Breast epithelium (tissue), 4 donors: Measurements from ENCODE around the gene SLC6A7. TPM values are rescaled to one million over a fixed set of nuclear protein-coding genes. Genes with fewer than 3 reads are reported as not detected.

ENCODE experiments used
- DNase-seq, 2 donors: peaks; one replicate each; pipeline ENCODE4 v3.0.0-alpha.2; 2019; ENCODE audit warnings: low spot score in 2 of 2
- H3K27ac ChIP-seq, 2 donors: fragments of 200-600 bp; sonication (generic) in 1 of 2; one replicate each; pipeline ENCODE4 v1.5.1; 2016 to 2019; ENCODE audit warnings: mild to moderate bottlenecking in 1 of 2
- H3K27me3 ChIP-seq, 2 donors: fragments of 200-600 bp; sonication (generic) in 1 of 2; one replicate each; pipeline versions ENCODE4 v1.5.1 to v1.6.0; 2017 to 2019; ENCODE audit warnings: control low read depth in 1 of 2, mild to moderate bottlenecking in 1 of 2
- H3K36me3 ChIP-seq: fragments of 200-600 bp; one replicate; pipeline ENCODE4 v1.5.1; 2019
- H3K4me1 ChIP-seq, 2 donors: fragments of 200-600 bp; sonication (generic); one replicate each; pipeline ENCODE4 v1.5.1; 2016 to 2019; ENCODE audit warnings: control low read depth in 1 of 2
- H3K4me3 ChIP-seq, 3 donors: fragments of 200-600 bp; sonication (generic); 1 replicate in 2 of 3; 2 replicates in 1 of 3; pipeline ENCODE4 v1.5.1; 2016 to 2019; ENCODE audit warnings: mild to moderate bottlenecking in 3 of 3, moderate library complexity in 2 of 3
- H3K9me3 ChIP-seq, 2 donors: fragments of 200-600 bp; sonication (generic) in 1 of 2; one replicate each; pipeline ENCODE4 v1.5.1; 2016 to 2019; ENCODE audit warnings: control low read depth in 1 of 2
- CTCF ChIP-seq, 3 donors: fragments of 450-650 bp; IDR thresholded peaks; one replicate each; pipeline ENCODE4 v1.5.1; 2016 to 2017; ENCODE audit warnings: antibody characterized with exemption in 3 of 3, mild to moderate bottlenecking in 3 of 3, moderate library complexity in 3 of 3
- POLR2A ChIP-seq: fragments of 450-650 bp; IDR thresholded peaks from one replicate; pipeline ENCODE4 v1.6.1; 2016; ENCODE audit warnings: antibody characterized with exemption, mild to moderate bottlenecking, moderate library complexity
- POLR2AphosphoS5 ChIP-seq, 3 donors: sonication (generic); formaldehyde crosslinking; IDR thresholded peaks; one replicate each; pipeline ENCODE4 v1.6.1; 2017; ENCODE audit warnings: antibody characterized with exemption in 3 of 3
- intact Hi-C: fragments of 100-400 bp; cut with DNase I; formaldehyde crosslinking; loops from one replicate; pipeline ENCODE4 v1.15.1; 2023; ENCODE audit warnings: low total_unique reads
- total RNA-seq, 3 donors: library from RNA; depleted of rRNA; stranded (reverse); fragments of >200 nt; gene quantifications; one replicate each; pipeline ENCODE4 v1.1.0, GENCODE V29; 2016

SLC6A7 gene
- total RNA-seq, 3 donors from 2014 or later, result 0.15 to 0.16 TPM; not detected in 1

- no peak for TF ChIP-seq CTCF (IDR thresholded peaks at IDR 0.05)
- TF ChIP-seq POLR2AphosphoS5 (IDR thresholded peaks at IDR 0.05), result no peak
- no peak for TF ChIP-seq POLR2A
- DNase-seq, result no peak
- Histone ChIP-seq H3K4me1 (peaks cover 0 to 4% of the 10 kb centered on the region in 2 donors), H3K27me3 (no peaks in the 10 kb centered on the region), H3K36me3 (no peaks in the 10 kb centered on the region), H3K27ac (peak overlapping the region; percentile 55 to 86), H3K4me3 (peak overlapping the region in 2 of 3 donors; percentile 15 to 67), H3K9me3 (no peaks in the 10 kb centered on the region)
- intact Hi-C loops, result no loop called here
Measured at GRCh38 chr5:150146862-150147601, 42.8 kb upstream of the SLC6A7 start.

GRCh38 chr5:150147670-150148069 is 42.2 kb upstream of the SLC6A7 start:
- Histone ChIP-seq H3K9me3 (no peaks in the 10 kb centered on the region), H3K4me3 (peak overlapping the region in 2 of 3 donors; percentile 15 to 67), H3K27me3 (no peaks in the 10 kb centered on the region), H3K4me1 (peaks cover 0 to 4% of the 10 kb centered on the region in 2 donors), H3K36me3 (no peaks in the 10 kb centered on the region), H3K27ac (peak overlapping the region; percentile 55 to 86)
- DNase-seq, result no peak
- no peak for TF ChIP-seq POLR2AphosphoS5 (IDR thresholded peaks at IDR 0.05)
- TF ChIP-seq POLR2A, result no peak
- TF ChIP-seq CTCF (IDR thresholded peaks at IDR 0.05), result no peak
- intact Hi-C loops, result no loop called here

GRCh38 chr5:150148117-150148927 is 41.5 kb upstream of the SLC6A7 start:
- peak overlapping the region; percentile 55 to 86 for H3K27ac ChIP-seq
- no peaks in the 10 kb centered on the region for H3K27me3 ChIP-seq
- no peaks in the 10 kb centered on the region for H3K36me3 ChIP-seq
- intact Hi-C loops, result no loop called here
- H3K9me3 ChIP-seq, result no peaks in the 10 kb centered on the region
- peak overlapping the region in 2 of 3 donors; percentile 15 to 67 for H3K4me3 ChIP-seq
- TF ChIP-seq POLR2AphosphoS5 (IDR thresholded peaks at IDR 0.05) (no peak), POLR2A (no peak), CTCF (IDR thresholded peaks at IDR 0.05) (no peak)
- H3K4me1 ChIP-seq, result peaks cover 0 to 4% of the 10 kb centered on the region in 2 donors
- DNase-seq, result no peak

GRCh38 chr5:150149618-150150017 is 40.2 kb upstream of the SLC6A7 start:
- intact Hi-C loops, result no loop called here
- DNase-seq, result no peak

More at GRCh38 chr5:150149618-150150017, 40.2 kb upstream of the SLC6A7 start:
- H3K4me3 ChIP-seq, result peak overlapping the region; percentile 27 to 67 (median 66)
- no peaks in the 10 kb centered on the region for H3K27me3 ChIP-seq
- H3K9me3 ChIP-seq, result no peaks in the 10 kb centered on the region
- TF ChIP-seq CTCF (IDR thresholded peaks at IDR 0.05), result no peak
- no peaks in the 10 kb centered on the region for H3K36me3 ChIP-seq
- H3K27ac ChIP-seq, result peak overlapping the region; percentile 7 to 86
- peaks cover 0 to 4% of the 10 kb centered on the region in 2 donors for H3K4me1 ChIP-seq
